ENCODE data around the gene RNF152. TPM values are rescaled to one million over a fixed set of nuclear protein-coding genes. Genes with fewer than 3 reads are reported as not detected.

Gene RNF152
- total and polyA plus RNA-seq, 2 of the 4 experiments (the other 2 are of a cell fraction) = 7.5 to 18.5 TPM

- DNase-seq = peak; percentile 53
- TF ChIP-seq MAFK (IDR thresholded peaks at IDR 0.05; ENCODE audit: low read depth, low read length) (no peak), NFE2L2 (IDR thresholded peaks at IDR 0.05; ENCODE audit: low read depth, low read length) (no peak), SMC3 (IDR thresholded peaks at IDR 0.05; ENCODE audit: low read depth, low read length) (no peak), MXI1 (IDR thresholded peaks at IDR 0.05; ENCODE audit: borderline replicate concordance, low read depth, low read length) (no peak), CHD1 (IDR thresholded peaks at IDR 0.05; ENCODE audit: low read depth, low read length) (no peak), MAZ (IDR thresholded peaks at IDR 0.05; ENCODE audit: borderline replicate concordance, low read depth, low read length) (no peak), RAD21 (IDR thresholded peaks at IDR 0.05; ENCODE audit: low read length) (no peak), CTCF (conservative IDR thresholded peaks at IDR 0.05; ENCODE audit: low read depth, low read length) (no peak), RCOR1 (IDR thresholded peaks at IDR 0.05; ENCODE audit: insufficient replicate concordance, low read length) (no peak), RFX5 (IDR thresholded peaks at IDR 0.05; ENCODE audit: low read depth, low read length) (no peak), CEBPB (IDR thresholded peaks at IDR 0.05; ENCODE audit: low read depth, low read length) (no peak), USF2 (IDR thresholded peaks at IDR 0.05; ENCODE audit: low read depth, low read length) (no peak), FOS (IDR thresholded peaks at IDR 0.05; ENCODE audit: low read depth, low read length) (no peak), BHLHE40 (IDR thresholded peaks at IDR 0.05; ENCODE audit: low read depth, low read length) (no peak), POLR2A (IDR thresholded peaks at IDR 0.05; ENCODE audit: low read depth, low read length) (no peak)
- TF ChIP-seq, protein P1, sequence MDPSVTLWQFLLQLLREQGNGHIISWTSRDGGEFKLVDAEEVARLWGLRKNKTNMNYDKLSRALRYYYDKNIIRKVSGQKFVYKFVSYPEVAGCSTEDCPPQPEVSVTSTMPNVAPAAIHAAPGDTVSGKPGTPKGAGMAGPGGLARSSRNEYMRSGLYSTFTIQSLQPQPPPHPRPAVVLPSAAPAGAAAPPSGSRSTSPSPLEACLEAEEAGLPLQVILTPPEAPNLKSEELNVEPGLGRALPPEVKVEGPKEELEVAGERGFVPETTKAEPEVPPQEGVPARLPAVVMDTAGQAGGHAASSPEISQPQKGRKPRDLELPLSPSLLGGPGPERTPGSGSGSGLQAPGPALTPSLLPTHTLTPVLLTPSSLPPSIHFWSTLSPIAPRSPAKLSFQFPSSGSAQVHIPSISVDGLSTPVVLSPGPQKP (IDR thresholded peaks at IDR 0.05; ENCODE audit: borderline replicate concordance, low read depth, low read length) = no peak
- Histone ChIP-seq H3K23ac (ENCODE audit: low read depth, low read length) (no peak overlapping the region), H3K4me2 (ENCODE audit: low read depth, low read length) (peak overlapping the region; percentile 73), H2BK5ac (ENCODE audit: low read depth, low read length, poor library complexity, severe bottlenecking) (no peak overlapping the region), H3K36me3 (ENCODE audit: control insufficient read depth, insufficient read depth, low read length) (no peaks in the 10 kb centered on the region), H2BK120ac (ENCODE audit: low read depth, low read length) (no peak overlapping the region), H4K8ac (ENCODE audit: low read depth in 2 of 2, low read length in 2 of 2) (no peak overlapping the region), H4K5ac (ENCODE audit: low read depth, low read length) (no peak overlapping the region; the same call in 1 of the 2 replicates), H3K18ac (ENCODE audit: low read depth, low read length) (no peak overlapping the region), H3K56ac (ENCODE audit: extremely low read depth, insufficient read depth, low read length) (no peak overlapping the region), H3K4ac (ENCODE audit: low read depth, low read length) (no peak overlapping the region), H3K4me1 (ENCODE audit: control insufficient read depth, insufficient read depth, low read length) (peaks cover 18% of the 10 kb centered on the region), H4K91ac (ENCODE audit: insufficient read depth, low read depth, low read length) (no peak overlapping the region), H3K4me3 (ENCODE audit: insufficient read depth, low read depth, low read length) (no peak overlapping the region), H3K9me3 (ENCODE audit: control insufficient read depth, insufficient read depth, low read length) (no peaks in the 10 kb centered on the region), H3K79me1 (ENCODE audit: low read depth in 1 of 2, low read length in 2 of 2) (peaks cover 6 to 12% of the 10 kb centered on the region in 2 experiments), H3K27me3 (ENCODE audit: control insufficient read depth, insufficient read depth, low read length) (no peaks in the 10 kb centered on the region), H3K9ac (ENCODE audit: low read depth, low read length) (no peak overlapping the region), H2BK20ac (ENCODE audit: low read depth, low read length) (no peak overlapping the region), H3K9me1 (ENCODE audit: insufficient read depth, low read length) (peaks cover 8% of the 10 kb centered on the region; the same call in 1 of the 2 replicates), H2AK5ac (ENCODE audit: low read depth, low read length) (no peak overlapping the region), H2AFZ (replicated peaks; ENCODE audit: low read length, poor library complexity) (no peak overlapping the region), H4K20me1 (ENCODE audit: insufficient read depth, low read length) (peaks cover 8% of the 10 kb centered on the region; the same call in 1 of the 2 replicates), H2BK15ac (ENCODE audit: low read depth, low read length) (no peak overlapping the region), H2AK9ac (replicated peaks; ENCODE audit: low read depth, low read length, poor library complexity) (no peak overlapping the region), H3K14ac (replicated peaks; ENCODE audit: low read depth, low read length) (no peak overlapping the region), H3K27ac (ENCODE audit: insufficient read depth, low read length) (no peak overlapping the region)
- dilution Hi-C loops (cut with HindIII; ENCODE audit: low sequenced_read_pairs, unreplicated experiment) (no loop called here), intact Hi-C loops (cut with micrococcal nuclease) (no loop called here), in situ Hi-C loops (cut with MboI; ENCODE audit: low sequenced_read_pairs) (no loop called here)
- ChIA-PET CTCF (no interaction called here), POLR2A (ENCODE audit: unreplicated experiment) (no interaction called here)
- no CpG with 5 or more reads among the region's 6 CpGs for WGBS, 2 experiments (ENCODE audit: extremely low coverage in 2 of 2, insufficient read length in 1 of 2)
- BruUV-seq (replicated peaks) = no TSS peak
- ATAC-seq (ENCODE audit: low read depth) = peak; percentile 65
Observed at GRCh38 chr18:61831071-61831470, 61.7 kb downstream of the RNF152 start.

Measured in IMR-90 (cell line).